DOHH2 (cell line): ENCODE data around the gene RAB6B.

Source experiments
- EZH2phosphoT487 ChIP-seq: fragments of 200-600 bp; sonication (generic); IDR thresholded peaks from 2 replicates; pipeline ENCODE4 v1.6.1; 2017; ENCODE audit warnings: borderline replicate concordance, mild to moderate bottlenecking, antibody characterized with exemption, low read length, moderate library complexity, mixed read lengths
- TF ChIP-seq, protein P1 (sequence below): fragments of 200-600 bp; sonication (generic); IDR thresholded peaks from one replicate; pipeline ENCODE4 v1.5.1; 2014; ENCODE audit warnings: antibody characterized with exemption, mild to moderate bottlenecking, low read depth, low read length; ENCODE audit not compliant: poor library complexity, severe bottlenecking

GRCh38 chr3:133830071-133830470 is 65.6 kb downstream of the RAB6B start:
- TF ChIP-seq, protein P1, sequence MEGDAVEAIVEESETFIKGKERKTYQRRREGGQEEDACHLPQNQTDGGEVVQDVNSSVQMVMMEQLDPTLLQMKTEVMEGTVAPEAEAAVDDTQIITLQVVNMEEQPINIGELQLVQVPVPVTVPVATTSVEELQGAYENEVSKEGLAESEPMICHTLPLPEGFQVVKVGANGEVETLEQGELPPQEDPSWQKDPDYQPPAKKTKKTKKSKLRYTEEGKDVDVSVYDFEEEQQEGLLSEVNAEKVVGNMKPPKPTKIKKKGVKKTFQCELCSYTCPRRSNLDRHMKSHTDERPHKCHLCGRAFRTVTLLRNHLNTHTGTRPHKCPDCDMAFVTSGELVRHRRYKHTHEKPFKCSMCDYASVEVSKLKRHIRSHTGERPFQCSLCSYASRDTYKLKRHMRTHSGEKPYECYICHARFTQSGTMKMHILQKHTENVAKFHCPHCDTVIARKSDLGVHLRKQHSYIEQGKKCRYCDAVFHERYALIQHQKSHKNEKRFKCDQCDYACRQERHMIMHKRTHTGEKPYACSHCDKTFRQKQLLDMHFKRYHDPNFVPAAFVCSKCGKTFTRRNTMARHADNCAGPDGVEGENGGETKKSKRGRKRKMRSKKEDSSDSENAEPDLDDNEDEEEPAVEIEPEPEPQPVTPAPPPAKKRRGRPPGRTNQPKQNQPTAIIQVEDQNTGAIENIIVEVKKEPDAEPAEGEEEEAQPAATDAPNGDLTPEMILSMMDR, result no peak
- no peak for TF ChIP-seq EZH2phosphoT487
